Neural progenitor cell (in vitro differentiated cells): ENCODE measurements around the gene ACVR1.

Experiments used
- EZH2 ChIP-seq: fragments of 200-600 bp; sonication (generic); IDR thresholded peaks from 2 replicates; pipeline ENCODE4 v1.6.1; 2017; ENCODE audit warnings: antibody characterized with exemption, mild to moderate bottlenecking, moderate library complexity
- EZH2phosphoT487 ChIP-seq: fragments of 200-600 bp; sonication (generic); IDR thresholded peaks from 2 replicates; pipeline ENCODE4 v1.6.1; 2017; ENCODE audit warnings: antibody characterized with exemption
- TF ChIP-seq, protein P1 (sequence below): fragments of 200-600 bp; sonication (generic); IDR thresholded peaks from 2 replicates; pipeline ENCODE4 v1.5.1; 2017; ENCODE audit warnings: antibody characterized with exemption, mild to moderate bottlenecking

GRCh38 chr2:157830266-157830665 is 45.9 kb downstream of the ACVR1 start:
- TF ChIP-seq, protein P1, sequence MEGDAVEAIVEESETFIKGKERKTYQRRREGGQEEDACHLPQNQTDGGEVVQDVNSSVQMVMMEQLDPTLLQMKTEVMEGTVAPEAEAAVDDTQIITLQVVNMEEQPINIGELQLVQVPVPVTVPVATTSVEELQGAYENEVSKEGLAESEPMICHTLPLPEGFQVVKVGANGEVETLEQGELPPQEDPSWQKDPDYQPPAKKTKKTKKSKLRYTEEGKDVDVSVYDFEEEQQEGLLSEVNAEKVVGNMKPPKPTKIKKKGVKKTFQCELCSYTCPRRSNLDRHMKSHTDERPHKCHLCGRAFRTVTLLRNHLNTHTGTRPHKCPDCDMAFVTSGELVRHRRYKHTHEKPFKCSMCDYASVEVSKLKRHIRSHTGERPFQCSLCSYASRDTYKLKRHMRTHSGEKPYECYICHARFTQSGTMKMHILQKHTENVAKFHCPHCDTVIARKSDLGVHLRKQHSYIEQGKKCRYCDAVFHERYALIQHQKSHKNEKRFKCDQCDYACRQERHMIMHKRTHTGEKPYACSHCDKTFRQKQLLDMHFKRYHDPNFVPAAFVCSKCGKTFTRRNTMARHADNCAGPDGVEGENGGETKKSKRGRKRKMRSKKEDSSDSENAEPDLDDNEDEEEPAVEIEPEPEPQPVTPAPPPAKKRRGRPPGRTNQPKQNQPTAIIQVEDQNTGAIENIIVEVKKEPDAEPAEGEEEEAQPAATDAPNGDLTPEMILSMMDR = no peak
- TF ChIP-seq EZH2 = no peak
- no peak for TF ChIP-seq EZH2phosphoT487
